WERI-Rb-1 (cell line): ENCODE measurements around the gene KIAA1671.

ENCODE experiments used
- DNase-seq: peaks from one replicate; pipeline ENCODE4 v3.0.0-alpha.2; 2020
- H3K27ac ChIP-seq: fragments of 250-450 bp; sonication (Bioruptor Pico); 2 replicates; pipeline ENCODE4 v1.5.1; 2020; ENCODE audit warnings: mild to moderate bottlenecking, moderate library complexity
- H3K27me3 ChIP-seq: fragments of 250-450 bp; sonication (Bioruptor Pico); 2 replicates; pipeline ENCODE4 v1.5.1; 2021; ENCODE audit warnings: mild to moderate bottlenecking, low read depth, moderate library complexity; ENCODE audit not compliant: insufficient read depth, severe bottlenecking
- H3K36me3 ChIP-seq: fragments of 250-450 bp; sonication (Bioruptor Pico); 2 replicates; pipeline ENCODE4 v1.5.1; 2020; ENCODE audit warnings: mild to moderate bottlenecking, moderate library complexity
- H3K4me3 ChIP-seq: 2 replicates; pipeline ENCODE4 v1.5.1; 2011; ENCODE audit warnings: low read depth, mild to moderate bottlenecking, control low read depth, low read length
- H3K9me3 ChIP-seq: fragments of 250-450 bp; sonication (Bioruptor Pico); 2 replicates; pipeline ENCODE4 v1.5.1; 2021; ENCODE audit warnings: mild to moderate bottlenecking, moderate library complexity; ENCODE audit not compliant: severe bottlenecking
- TF ChIP-seq, protein P1 (sequence below): IDR thresholded peaks from 2 replicates; pipeline ENCODE4 v1.5.1; 2011; ENCODE audit warnings: low read depth, mild to moderate bottlenecking, control low read depth, inconsistent platforms, low read length

The KIAA1671 gene

DNA sequence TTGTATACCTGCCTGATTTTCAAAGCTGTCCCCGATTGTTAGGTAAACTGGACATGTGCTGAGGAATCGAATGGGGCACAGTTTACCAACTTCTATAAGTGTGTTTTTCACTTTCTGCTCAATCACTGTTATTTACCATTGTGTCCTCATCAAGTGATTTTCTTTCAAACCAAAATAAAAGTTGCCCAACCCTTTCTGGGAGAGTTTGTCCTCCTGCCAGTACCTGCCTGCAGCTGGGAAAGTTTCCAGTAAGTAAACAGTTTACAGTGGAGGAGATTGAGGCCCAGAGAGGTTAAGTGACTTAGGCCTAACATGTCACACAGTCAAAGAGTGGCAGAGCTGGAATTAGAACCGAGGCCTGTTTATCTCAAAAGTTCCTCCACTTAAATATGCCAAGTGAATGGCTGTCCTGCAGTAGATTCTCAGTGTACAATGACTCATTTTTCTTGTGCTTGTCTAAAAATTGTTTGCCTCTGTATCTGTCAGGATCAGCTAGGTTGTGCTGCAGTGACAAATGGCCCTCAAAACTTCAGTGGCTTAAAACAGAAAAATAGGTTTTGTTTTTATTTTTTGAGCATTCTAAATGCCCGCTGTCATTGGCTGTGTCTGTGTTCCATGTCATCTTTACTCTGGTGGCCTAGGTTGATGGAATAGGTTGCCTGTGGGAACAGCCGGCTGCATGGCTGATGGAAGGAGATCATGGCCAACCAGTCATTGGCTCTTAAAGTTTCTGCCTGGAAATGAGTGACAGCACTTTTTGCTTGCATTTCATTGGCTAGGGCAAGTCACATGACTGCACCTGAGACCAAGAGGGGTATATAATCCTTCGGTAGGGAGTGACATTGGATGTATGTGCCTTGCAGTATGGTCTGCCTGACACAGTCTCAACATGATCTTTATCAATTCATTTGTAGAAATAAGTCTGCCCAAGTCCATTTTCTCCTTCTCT is 185.3 kb downstream of the KIAA1671 start:
- H3K36me3 ChIP-seq: no peaks in the 10 kb centered on the region; the same call in 1 of the 2 replicates
- TF ChIP-seq, protein P1, sequence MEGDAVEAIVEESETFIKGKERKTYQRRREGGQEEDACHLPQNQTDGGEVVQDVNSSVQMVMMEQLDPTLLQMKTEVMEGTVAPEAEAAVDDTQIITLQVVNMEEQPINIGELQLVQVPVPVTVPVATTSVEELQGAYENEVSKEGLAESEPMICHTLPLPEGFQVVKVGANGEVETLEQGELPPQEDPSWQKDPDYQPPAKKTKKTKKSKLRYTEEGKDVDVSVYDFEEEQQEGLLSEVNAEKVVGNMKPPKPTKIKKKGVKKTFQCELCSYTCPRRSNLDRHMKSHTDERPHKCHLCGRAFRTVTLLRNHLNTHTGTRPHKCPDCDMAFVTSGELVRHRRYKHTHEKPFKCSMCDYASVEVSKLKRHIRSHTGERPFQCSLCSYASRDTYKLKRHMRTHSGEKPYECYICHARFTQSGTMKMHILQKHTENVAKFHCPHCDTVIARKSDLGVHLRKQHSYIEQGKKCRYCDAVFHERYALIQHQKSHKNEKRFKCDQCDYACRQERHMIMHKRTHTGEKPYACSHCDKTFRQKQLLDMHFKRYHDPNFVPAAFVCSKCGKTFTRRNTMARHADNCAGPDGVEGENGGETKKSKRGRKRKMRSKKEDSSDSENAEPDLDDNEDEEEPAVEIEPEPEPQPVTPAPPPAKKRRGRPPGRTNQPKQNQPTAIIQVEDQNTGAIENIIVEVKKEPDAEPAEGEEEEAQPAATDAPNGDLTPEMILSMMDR: no peak
- no peak overlapping the region for H3K4me3 ChIP-seq
- H3K27ac ChIP-seq: no peak overlapping the region
- no peaks in the 10 kb centered on the region for H3K27me3 ChIP-seq
- H3K9me3 ChIP-seq: no peaks in the 10 kb centered on the region
- DNase-seq: no peak

DNA sequence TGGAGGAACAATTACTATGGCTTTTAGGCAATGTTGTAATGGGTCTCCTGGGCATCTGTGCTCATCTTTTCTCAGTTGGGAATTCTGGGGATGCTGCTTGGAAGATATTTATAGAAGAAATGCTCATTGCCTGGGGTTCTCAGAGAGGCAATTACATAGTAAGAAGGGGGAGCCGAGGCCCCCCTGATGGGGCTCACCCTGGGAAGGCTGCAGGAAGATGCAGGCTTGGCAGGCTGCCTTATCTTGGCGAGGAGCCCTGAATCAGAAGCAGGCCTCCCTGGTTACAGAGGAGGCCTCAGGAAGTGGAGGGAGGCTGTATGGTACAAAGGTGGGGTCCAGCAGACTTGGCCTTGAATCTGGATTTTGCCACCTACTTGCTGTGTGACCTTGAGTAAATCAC is 186.5 kb downstream of the KIAA1671 start:
- no peaks in the 10 kb centered on the region for H3K9me3 ChIP-seq
- DNase-seq: no peak
- H3K27ac ChIP-seq: no peak overlapping the region
- TF ChIP-seq, protein P1: no peak
- H3K36me3 ChIP-seq: no peaks in the 10 kb centered on the region; the same call in 1 of the 2 replicates
- H3K27me3 ChIP-seq: no peaks in the 10 kb centered on the region
- H3K4me3 ChIP-seq: no peak overlapping the region

DNA sequence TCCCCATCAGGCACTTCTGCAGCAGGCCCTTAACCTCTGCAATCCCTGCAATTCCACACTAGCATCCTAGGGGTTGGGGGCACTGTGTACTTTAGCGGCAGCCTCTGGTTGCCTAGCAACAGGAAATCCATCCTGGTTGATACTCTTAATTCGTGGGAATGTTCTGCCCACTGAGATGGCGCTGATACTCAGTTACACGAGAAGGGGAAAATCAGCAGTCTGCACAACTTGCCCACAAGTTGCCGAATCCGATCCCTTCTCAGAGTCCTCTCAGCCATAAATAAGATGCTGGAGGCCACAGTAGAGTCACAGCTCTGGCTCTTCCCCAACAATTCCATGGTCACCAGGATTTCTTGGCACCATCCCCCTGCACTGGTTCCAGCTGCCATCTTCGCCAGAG is 189.6 kb downstream of the KIAA1671 start:
- no peak overlapping the region for H3K4me3 ChIP-seq
- no peak for DNase-seq
- H3K9me3 ChIP-seq: no peaks in the 10 kb centered on the region
- no peaks in the 10 kb centered on the region for H3K27me3 ChIP-seq
- no peaks in the 10 kb centered on the region; the same call in 1 of the 2 replicates for H3K36me3 ChIP-seq
- H3K27ac ChIP-seq: no peak overlapping the region
- TF ChIP-seq, protein P1: no peak

DNA sequence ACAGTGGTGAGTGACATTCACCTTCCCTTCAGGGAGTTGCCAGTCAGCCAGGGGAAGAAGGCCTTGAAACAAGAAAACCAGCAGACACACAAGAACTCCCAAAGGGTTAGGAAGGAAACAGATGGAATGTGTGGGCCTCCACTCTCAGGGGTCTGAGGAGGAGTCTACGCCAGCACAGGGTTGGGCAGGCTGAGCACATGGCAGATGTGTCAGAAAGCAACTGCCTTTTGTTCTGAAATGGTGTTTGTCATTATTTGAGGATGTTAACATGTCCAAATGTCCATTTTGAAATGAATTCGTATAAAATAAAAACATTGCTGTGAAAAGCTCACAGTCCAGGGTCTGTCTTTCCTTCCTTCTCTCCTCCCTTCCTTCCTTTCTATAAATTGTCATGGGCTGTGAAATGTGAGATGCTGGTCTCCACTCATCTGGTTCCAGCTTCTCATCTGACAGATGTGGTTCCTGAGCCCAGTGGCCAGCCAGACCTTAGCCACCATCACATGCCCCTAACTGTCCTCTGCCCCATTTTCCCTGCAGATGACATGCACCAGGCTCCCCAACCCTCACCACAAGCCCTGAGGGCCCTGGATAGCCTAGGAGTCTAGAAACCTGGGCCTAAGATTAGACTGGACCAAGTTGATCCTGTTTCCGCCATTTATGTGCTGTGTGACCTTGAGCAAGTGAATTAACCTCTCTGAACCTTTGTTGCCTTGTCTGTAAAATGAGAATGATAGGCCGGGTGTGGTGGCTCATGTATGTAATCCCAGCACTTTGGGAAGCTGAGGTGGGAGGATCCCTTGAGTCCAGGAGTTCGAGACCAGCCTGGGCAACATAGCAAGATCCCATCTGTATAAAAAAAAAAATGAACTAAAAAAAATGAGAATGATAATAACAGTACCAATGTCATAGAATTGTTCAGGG is 190.9 kb downstream of the KIAA1671 start:
- H3K36me3 ChIP-seq: no peaks in the 10 kb centered on the region
- no peaks in the 10 kb centered on the region for H3K9me3 ChIP-seq
- H3K27me3 ChIP-seq: no peaks in the 10 kb centered on the region
- DNase-seq: no peak
- no peak overlapping the region for H3K27ac ChIP-seq
- TF ChIP-seq, protein P1: no peak
- H3K4me3 ChIP-seq: no peak overlapping the region

DNA sequence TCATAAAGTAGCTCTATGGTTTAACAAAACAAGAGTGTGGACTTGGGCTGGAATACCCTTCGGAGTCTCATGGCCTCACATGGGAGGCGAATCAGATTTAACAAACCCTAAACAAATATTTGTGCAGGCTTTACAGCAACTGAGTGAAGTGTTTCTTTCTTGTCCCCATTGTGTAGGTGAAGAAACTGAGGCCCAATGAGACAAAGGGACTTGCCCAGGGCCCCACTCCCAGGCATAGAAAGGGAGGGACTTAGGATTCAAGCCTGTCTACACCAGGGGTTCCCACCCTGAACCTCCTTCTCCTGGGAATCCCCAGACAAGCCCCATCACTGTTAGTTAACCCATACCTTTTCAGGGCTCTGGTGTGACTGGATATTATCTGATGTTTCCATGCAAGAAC is 192.0 kb downstream of the KIAA1671 start:
- Histone ChIP-seq H3K27me3 (no peaks in the 10 kb centered on the region), H3K4me3 (no peak overlapping the region), H3K36me3 (no peaks in the 10 kb centered on the region), H3K27ac (no peak overlapping the region), H3K9me3 (no peaks in the 10 kb centered on the region)
- TF ChIP-seq, protein P1: no peak
- DNase-seq: no peak
